Measurements from ENCODE around the gene GPR21.

The GPR21 gene

DNA sequence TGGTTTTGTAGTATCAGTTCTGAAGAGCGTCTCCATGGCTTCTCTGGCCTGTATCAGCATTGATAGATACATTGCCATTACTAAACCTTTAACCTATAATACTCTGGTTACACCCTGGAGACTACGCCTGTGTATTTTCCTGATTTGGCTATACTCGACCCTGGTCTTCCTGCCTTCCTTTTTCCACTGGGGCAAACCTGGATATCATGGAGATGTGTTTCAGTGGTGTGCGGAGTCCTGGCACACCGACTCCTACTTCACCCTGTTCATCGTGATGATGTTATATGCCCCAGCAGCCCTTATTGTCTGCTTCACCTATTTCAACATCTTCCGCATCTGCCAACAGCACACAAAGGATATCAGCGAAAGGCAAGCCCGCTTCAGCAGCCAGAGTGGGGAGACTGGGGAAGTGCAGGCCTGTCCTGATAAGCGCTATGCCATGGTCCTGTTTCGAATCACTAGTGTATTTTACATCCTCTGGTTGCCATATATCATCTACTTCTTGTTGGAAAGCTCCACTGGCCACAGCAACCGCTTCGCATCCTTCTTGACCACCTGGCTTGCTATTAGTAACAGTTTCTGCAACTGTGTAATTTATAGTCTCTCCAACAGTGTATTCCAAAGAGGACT, 1.5 kb downstream of the GPR21 start:
- DNase-seq (ENCODE audit: low read depth) = no peak

DNA sequence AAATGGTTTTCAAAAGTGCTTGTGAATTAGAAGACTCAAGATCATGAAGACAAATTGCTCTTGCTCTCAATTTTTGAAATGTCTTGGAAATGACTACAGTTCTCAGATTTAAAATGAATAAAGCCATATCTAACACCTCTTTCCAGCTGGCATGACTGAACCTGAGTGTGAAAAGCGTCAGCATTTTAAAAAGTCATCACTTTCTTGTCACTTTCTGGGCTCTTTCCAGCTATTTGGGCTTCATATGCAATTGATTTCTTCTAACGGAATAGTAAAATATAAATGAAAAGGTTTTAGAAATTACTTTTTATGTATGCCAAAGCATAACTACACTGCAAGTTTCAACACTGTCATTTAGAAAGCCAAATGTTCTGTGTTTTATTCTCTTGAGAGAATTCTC, 2.3 kb downstream of the GPR21 start:
- no peak for DNase-seq (ENCODE audit: low read depth)

DNA sequence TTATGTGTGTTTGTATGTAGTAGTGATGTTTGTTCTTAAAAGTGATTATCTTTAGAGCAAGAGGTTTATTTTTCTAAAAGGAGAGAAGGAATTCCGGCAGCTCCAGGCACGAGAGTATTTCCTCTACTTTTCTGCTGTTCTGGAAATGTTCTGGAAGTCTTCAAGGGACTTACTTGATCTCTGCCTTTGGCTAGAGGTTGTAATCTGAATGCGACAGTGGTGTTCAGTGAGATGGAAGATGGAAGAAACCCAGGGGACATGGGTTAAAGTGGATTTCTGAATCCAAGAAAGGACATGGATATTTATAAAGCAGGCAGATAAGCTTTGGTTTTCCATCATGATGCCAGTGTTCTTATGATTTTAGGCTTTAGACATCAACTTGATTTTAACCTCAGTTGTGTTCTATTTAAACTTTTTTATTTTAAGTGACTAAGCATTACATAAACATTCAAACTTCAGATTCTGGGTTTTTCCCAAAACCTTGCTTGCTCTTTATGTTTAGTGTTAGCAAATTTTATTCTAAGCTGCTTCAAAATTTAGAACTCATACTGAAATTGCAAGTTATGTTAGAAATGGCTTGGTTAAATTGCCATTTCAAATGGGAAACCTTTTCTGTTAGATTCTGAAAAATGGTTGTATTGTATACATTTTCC, 3.6 kb downstream of the GPR21 start:
- DNase-seq (ENCODE audit: low read depth) = no peak

DNA sequence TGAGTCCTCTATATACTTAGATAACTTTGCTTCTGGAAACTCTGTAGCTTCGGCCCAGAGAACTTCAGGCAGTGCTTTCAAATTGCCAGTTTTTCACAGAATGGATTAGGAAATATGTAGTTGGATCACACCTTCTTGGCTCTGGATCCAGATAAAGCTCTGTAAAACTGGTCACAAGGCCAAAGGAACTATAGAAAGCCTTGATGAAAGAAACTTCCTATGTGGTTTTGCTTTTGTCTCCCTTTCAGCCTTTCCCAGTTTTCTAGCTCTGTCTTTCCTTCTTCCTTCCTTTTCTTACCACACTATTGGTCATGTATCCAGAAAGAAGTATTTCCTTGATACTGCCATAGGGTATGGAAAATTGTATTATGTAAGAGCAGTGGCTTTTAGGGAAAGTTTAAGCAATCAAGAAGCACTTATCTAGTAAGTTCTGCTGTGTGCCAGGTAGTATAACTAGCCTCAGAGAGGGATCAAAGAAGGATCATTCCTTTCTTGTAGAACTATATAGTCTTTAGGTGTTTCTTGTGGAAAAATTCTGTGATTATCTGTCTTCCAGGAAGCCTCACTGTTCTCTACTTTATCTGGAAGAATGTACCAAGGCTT, 6.3 kb downstream of the GPR21 start:
- DNase-seq (ENCODE audit: low read depth) = no peak

DNA sequence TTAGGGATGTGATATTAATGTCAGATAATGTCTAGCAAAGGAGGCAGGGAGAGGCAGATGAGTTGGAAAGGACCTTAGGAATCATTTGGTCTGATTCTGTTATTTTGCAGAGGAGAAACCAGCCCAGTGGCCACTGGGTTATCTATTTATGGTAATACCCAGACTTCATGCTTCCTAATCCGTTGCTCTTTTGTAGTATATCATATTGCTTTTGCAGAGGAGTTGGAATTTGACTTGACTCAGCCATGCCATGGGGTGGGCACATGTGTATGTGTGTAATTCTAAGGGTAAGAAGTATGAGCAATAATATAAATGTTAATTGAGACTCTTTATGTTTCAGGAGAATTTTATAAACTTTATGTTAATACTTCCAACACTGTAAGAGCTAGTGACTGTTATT, 7.3 kb downstream of the GPR21 start:
- no peak for DNase-seq (ENCODE audit: low read depth)

DNA sequence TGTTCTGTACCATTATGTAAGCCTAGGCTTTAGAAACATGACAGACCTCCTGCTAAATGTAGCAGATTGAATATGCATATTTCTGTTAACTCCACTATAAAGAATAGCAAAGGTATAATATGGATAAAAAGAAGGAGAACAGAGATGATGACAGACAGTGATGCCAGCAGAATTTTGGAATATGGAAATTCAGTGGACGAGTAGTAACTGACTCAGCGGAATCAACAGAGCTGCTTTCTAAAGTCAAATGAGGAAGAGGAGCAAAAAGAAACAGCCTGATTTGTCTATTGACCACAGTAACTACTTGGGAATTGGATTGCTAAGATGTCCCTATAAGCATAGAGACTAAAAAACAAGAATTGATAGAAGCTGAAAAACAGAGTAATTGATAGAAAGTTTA, 8.0 kb downstream of the GPR21 start:
- no peak for DNase-seq (ENCODE audit: low read depth)

DNA sequence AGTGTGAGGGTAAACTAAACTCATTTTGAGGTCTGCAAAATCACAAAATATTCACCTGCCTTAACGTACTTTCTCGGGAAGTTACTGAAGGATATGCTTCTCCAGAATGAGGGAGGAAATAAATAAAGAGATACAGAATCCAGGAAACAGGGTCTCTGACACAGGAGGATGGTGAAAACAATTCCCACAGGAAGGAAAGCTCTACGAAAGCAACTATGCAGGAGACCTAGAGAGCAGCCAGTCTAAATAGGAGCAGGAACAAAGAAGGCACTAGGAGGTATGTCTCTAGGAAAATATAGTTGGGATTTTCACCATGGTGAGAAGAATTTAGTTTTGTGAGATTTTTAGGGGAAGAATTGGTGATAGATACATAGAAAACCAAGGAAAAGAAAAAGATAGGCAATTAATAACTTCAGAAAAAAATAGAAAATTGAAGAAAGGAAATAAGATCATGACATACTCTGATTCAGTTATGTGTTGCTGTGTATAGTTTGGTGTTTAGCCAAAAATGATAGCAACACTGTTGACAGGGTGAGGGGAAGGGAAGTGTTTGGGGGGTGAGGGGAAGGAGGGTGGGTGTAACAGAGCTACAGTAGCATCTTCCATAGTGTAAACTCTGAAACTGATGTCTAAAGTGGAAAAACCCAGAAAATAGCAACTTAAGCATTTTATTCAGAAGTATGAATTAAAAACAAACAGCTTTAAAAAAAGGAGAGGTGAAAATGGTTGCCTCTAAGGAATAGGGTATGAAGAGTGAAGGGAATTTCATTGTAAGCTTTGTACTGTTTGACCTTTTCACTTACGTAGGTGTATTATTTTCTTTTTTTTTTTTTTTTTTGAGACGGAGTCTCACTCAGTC, 9.8 kb downstream of the GPR21 start:
- DNase-seq (ENCODE audit: low read depth) = no peak

DNA sequence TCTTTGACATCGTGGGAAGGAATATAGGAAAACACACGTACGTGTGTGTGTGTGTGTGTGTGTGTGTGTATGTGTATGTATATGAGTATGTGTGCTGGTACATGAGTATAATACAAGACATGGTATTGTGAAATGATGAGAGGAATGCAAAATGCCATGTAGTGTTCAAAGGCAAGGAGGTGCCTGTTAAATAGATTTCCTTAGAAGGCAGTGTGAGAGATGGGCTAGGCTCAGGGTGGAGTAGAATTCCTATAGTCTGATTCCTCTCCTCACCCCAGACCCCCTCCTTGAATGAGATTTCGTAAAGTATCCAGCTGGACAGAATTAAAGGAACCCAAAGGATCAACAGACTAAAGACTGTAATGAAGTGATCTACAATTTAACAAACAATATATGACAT, 11.1 kb downstream of the GPR21 start:
- DNase-seq (ENCODE audit: low read depth) = no peak

DNA sequence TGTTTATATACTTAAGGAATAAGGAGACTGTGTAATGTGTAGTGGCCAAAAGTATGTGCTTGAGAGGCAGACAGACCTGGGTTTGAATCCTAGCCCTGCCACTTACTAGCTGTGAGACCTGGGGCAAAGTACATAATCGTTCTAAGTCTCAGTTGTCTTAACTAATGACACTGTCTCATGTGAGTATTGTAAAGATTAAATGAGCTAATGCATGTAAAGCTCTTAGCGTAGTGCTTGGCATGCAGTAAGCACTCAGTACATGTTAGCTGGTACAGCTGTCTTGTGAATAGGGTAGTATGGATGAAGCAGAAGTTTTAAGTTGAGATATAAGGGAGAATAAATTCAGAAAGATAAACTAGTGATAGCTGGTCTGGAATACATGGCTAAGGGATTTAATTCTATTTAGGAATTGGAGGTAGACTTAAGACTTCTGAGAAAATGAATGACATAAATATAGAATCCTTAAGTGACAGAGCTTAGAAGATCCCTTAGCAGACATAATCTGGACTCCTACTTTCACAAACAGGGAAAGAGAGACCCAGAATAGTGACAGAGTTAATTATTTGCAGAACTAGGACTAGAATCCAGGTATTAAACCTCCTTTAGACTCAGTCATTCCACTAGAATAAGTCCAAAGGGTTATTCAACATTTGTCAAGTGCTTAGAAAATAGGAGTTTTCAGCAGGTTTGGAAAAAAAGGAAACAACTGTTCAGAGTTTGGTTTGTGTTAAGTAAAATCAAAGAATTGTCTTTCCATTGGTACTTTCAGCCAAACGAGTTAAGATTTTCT, 13.1 kb downstream of the GPR21 start:
- DNase-seq (ENCODE audit: low read depth) = no peak

DNA sequence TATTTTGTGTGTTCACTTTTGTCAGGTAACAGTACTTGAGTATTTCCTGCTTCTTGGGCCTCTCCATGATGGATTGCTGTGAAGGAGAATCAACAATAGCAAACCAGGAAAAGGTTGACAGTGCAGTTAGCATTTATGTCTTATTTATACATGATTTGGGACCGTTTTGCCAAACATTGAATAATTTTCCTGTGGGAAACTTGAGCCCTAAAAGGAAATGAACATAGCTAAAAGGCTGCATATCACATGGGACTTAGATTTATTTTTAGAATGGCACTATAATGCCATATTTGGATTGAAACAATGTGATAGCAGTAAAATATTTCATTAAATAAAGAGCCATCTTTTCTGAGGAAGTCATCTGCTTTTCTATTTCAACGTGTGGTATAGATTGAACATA, 15.3 kb downstream of the GPR21 start:
- no peak for DNase-seq (ENCODE audit: low read depth)

DNA sequence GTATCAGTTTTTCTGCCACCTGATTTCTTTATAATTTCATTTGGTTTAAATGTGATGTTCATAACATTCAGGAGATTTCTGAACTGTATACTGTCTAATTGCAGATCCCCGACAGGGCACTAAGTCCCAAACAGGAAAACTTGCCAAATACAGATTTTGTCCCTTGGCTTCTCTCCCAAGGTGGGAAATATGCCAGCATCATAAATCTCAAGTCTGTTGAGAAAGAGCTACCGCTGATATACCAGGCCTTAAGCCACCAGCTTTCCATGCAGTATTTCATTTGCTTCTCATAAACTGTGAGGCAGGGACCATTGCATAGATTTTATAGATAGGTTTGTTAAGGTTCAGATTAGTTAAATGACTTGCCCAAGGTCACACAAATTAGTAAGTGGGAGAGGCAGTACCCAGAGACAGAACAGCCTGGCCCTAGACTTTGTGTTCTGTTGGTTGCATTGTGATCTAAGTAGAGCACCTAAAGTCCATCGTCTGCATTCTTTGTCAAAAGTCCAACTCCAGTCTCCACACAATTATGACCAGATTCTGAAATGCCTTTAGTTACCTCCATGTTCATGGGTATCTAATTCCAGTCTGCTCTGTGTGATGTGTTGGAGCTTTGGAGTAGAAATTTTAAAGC, 16.2 kb downstream of the GPR21 start:
- DNase-seq (ENCODE audit: low read depth) = no peak

DNA sequence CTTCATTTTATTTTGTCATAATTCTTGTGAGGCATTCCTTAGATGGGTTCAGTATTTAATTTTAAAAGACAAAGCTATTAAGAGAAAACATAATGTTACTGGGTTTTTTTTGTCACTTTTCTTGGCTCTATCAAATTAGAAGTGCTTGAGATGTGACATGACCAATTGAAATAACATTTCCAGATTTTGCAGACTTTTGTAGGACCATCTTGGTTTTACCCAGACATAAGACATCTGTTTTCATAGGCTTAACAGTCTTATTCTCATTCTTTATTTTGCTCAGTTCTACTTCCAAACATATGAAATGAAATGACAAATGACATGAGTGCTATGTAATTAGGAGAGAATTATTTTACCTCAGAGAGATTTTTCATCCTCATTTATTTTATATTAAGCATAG, 19.6 kb downstream of the GPR21 start:
- DNase-seq (ENCODE audit: low read depth) = no peak

DNA sequence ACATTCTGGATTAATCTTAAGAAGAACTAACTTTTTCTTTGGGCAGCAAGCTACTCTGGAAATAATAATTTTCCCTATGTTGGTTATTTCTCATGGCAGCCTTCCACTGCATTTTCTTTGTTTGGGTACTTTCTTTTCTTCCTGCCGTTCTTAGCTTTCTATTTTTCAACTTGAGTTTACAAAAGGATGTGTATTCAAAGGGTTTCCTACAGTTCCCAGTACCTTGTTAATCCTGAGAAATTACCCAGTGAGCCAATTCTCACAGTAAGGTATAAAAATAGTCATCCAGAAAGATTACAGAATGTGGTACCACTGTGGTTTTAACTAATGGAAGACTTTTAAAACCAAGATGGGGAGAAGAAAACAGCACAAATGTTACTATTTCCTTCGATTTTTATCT, 20.2 kb downstream of the GPR21 start:
- no peak for DNase-seq (ENCODE audit: low read depth)

DNA sequence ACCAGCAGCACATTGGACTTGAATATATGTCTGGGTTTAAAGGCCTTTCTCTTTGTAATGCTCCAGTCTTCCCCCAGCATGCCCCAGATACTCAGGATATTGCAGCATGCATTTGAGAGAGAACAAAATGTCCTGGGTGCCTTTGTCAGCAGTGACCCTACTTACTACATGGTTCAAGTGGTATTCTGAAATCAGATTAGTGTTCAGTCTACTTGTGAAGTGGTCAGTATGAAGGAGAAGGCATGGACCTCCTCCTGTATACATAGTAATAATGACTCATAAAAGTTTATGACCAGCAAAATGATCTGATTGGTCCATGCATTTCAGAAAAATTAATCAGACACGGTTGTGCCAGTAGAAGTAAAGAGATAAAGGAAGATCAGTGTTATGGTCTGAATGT, 25.4 kb downstream of the GPR21 start:
- no peak for DNase-seq (ENCODE audit: low read depth)

DNA sequence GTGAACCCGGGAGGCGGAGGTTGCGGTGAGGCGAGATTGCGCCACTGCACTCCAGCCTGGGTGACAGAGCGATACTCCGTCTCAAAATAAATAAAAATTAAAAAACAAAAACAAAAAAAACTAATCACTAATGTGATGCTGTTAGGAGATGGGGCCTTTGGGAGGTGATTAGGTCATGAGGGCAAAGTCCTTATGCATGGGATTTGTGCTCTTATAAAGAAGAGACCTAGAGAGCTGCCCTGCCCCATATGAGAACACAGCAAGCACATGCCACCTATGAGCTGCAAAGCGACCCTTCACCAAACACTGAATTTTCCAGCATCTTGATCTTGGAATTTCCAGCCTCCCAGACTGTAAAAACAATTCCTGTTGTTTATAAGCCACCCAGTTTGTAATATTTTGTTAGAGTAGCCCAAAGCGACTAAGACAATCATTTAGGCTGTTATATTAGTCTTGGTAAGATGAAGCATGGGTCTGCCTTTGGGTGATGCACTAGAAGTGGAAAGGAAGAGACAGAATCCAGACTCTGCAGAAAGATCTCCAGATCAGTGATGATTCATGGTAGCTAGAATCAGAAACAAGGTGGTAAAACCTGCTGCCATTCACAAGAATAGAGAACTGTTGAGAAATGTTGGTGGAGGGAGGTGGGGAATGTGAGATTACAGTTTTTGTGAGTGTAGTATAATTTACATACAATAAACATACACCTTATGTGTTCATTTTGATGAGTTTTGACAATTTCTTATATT, 26.2 kb downstream of the GPR21 start:
- no peak for DNase-seq (ENCODE audit: low read depth)

DNA sequence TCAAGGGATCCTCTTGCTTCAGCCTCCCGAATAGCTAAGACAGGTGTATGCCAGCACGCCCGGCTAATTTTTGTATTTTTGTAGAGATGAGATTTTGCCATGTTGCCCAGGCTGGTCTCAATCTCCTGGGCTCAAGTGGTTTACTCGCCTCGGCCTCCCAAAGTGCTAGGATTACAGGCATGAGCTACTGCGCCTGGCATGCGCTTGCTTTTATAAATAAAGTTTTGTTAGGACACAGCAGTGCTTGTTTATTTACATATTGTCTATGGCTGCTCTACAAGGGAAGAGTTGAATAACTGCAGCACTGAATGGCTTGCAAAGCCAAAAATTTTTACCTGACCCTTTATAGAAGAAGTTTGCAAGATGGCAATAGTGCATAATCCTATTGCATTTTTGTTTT, 27.7 kb downstream of the GPR21 start:
- no peak for DNase-seq (ENCODE audit: low read depth)

DNA sequence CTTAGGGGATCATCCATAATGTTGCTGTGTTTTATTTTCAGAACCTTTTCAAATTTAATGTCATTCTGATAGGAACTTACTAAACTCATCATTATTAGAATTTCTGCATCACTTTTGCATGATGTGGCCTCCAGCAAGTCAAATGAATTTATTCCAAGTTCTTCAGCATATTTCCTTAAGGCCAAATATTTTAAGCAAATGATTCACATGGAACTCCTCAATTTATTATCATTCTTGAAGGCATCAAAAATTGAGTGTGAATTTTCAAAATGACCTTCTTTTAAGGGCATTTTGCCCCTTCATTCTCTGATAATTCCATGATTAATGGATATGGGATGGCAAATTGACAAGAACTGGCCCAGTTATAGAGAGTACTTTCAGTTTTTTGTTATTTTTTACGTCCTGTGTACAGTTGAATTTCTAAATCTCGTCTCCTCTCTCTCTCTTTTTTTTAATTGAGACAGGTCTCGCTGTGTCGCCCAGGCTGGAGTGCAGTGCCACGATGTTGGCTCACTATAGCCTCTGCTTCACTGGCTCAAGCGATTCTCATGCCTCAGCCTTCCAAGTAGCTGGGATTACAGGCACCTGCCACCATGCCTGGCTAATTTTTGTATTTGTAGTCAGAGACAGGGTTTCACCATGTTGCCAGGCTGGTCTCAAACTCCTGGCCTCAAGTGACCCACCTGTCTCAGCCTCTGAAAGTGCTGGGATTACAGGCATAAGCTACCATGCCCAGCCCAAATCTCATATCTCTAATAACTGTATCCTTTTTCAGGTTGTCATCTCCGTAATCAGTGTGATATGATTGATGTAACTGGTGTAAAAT, 29.1 kb downstream of the GPR21 start:
- DNase-seq (ENCODE audit: low read depth) = no peak

DNA sequence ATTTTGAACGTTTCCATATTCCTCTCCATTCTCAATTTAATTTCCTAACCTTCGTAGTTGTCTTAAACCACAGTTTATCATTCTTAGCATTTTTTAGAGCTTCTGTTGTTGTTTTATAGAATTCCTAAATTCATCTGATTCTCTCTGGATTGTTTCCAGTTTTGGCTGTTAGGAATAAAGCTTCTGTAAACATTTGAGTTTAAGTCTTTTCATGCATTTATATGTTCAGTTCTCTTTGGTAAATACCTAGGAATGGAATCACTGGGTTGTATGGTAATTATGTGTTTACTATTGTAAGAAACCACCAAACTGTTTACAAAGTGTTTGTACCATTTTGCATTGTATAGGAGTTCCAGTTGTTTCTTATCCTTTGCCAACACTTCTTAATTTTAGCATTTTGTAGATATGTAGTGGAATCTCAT, 29.7 kb downstream of the GPR21 start:
- DNase-seq (ENCODE audit: low read depth) = no peak

DNA sequence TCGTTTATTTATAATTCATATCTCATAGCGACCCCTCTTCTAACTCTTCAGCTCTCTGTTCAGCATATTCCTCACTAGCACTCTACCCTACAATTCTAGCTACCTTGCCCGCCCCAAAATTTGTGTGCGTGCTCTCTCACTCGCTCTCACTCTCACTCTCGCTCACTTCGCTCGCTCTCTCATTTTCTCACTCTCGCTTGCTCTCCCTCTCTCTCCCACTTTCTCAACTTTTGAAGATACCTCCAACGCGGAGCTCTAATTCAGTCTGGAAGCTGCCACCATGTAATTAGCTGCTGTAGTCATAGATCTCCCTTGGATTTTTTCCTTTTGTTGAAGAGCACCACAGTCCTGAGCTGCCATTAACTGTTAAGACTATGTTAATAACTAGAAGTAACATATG, 30.4 kb downstream of the GPR21 start:
- no peak for DNase-seq (ENCODE audit: low read depth)

DNA sequence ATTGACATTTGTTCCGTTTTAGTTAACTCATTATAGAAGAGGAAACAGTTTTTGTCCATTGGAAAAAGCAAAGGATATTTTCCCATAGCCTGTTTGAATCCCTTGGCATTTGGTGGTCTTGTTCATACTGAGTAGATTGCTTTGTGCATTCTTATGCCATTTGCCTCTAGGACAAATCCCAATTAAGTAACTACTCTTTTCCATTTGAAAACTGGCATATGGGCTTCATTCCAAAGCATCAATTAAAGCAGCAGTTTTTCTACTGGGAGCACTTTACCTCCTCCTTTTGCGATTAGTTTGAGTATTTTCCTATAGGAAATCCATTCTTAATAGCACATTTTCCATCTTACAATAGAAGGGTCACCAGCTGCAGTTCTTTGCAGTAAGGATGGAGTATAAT, 31.2 kb downstream of the GPR21 start:
- DNase-seq (ENCODE audit: low read depth) = no peak

All from stimulated activated CD8-positive, alpha-beta memory T cell treated with anti-CD3 and anti-CD28 coated beads, Interleukin-7, amount 100 ng/mL, for 24 hours (primary cell).